Uterus (tissue), 2 donors: ENCODE data around the gene MICAL2.

ENCODE experiments used
- CTCF ChIP-seq, 4 experiments: fragments of 200-600 bp in 2 of 4; fragments of 450-650 bp in 2 of 4; sonication (generic) in 2 of 4; IDR thresholded peaks; one replicate each; pipeline ENCODE4 v1.5.1; 2016 to 2019; ENCODE audit warnings: antibody characterized with exemption in 4 of 4, mild to moderate bottlenecking in 2 of 4, moderate library complexity in 1 of 4
- POLR2A ChIP-seq, 2 donors: fragments of 450-650 bp; IDR thresholded peaks; one replicate each; pipeline ENCODE4 v1.6.1; 2016; ENCODE audit warnings: antibody characterized with exemption in 2 of 2, mild to moderate bottlenecking in 1 of 2, moderate library complexity in 1 of 2

GRCh38 chr11:12224537-12224893, 114.1 kb downstream of the MICAL2 start:
- TF ChIP-seq CTCF (IDR thresholded peaks at IDR 0.05) (no peak), POLR2A (IDR thresholded peaks at IDR 0.05) (no peak)
